ENCODE results near the gene HSD3B7. TPM values are rescaled to one million over a fixed set of nuclear protein-coding genes. Genes with fewer than 3 reads are reported as not detected.

HSD3B7 gene
- total and polyA plus RNA-seq, 2 of the 4 experiments (the other 2 are of a cell fraction): 8.5 to 11.3 TPM

- Histone ChIP-seq H3K27ac (ENCODE audit: insufficient read depth, low read length) (no peak overlapping the region), H2BK20ac (ENCODE audit: low read depth, low read length) (peak overlapping the region; percentile 8; the same call in 1 of the 2 replicates), H3K4me1 (ENCODE audit: control insufficient read depth, insufficient read depth, low read length) (peaks cover 28% of the 10 kb centered on the region), H3K4ac (ENCODE audit: low read depth, low read length) (peak overlapping the region; percentile 78), H4K5ac (ENCODE audit: low read depth, low read length) (no peak overlapping the region), H3K18ac (ENCODE audit: low read depth, low read length) (no peak overlapping the region), H2BK120ac (ENCODE audit: low read depth, low read length) (peak overlapping the region; percentile 30; the same call in 1 of the 2 replicates), H2AK9ac (replicated peaks; ENCODE audit: low read depth, low read length, poor library complexity) (peak overlapping the region; percentile 75), H3K56ac (ENCODE audit: extremely low read depth, insufficient read depth, low read length) (no peak overlapping the region), H3K9me1 (ENCODE audit: insufficient read depth, low read length) (0 out of 2 replicates have a peak, but pooled peaks cover 5% of the 10 kb centered on the region), H3K9ac (ENCODE audit: low read depth, low read length) (no peak overlapping the region), H3K4me2 (ENCODE audit: low read depth, low read length) (no peak overlapping the region), H2AFZ (replicated peaks; ENCODE audit: low read length, poor library complexity) (peak overlapping the region; percentile 73), H4K8ac (ENCODE audit: low read depth in 2 of 2, low read length in 2 of 2) (peak overlapping the region in 1 of 2 experiments; percentile 66; a peak in 3 of 4 replicates), H2BK15ac (ENCODE audit: low read depth, low read length) (0 out of 3 replicates have a peak overlapping the region, but pooled peaks have one; percentile 19), H3K27me3 (ENCODE audit: control insufficient read depth, insufficient read depth, low read length) (no peaks in the 10 kb centered on the region), H2AK5ac (ENCODE audit: low read depth, low read length) (peak overlapping the region; percentile 70), H4K91ac (ENCODE audit: insufficient read depth, low read depth, low read length) (no peak overlapping the region), H3K14ac (replicated peaks; ENCODE audit: low read depth, low read length) (no peak overlapping the region), H3K36me3 (ENCODE audit: control insufficient read depth, insufficient read depth, low read length) (no peaks in the 10 kb centered on the region), H3K23ac (ENCODE audit: low read depth, low read length) (peak overlapping the region; percentile 51; the same call in 1 of the 2 replicates), H3K4me3 (ENCODE audit: insufficient read depth, low read depth, low read length) (no peak overlapping the region), H4K20me1 (ENCODE audit: insufficient read depth, low read length) (no peaks in the 10 kb centered on the region), H2BK5ac (ENCODE audit: low read depth, low read length, poor library complexity, severe bottlenecking) (peak overlapping the region; percentile 77), H3K79me1 (ENCODE audit: low read depth in 1 of 2, low read length in 2 of 2) (peaks cover 4 to 38% of the 10 kb centered on the region in 2 experiments; a peak in 3 of 4 replicates), H3K9me3 (ENCODE audit: control insufficient read depth, insufficient read depth, low read length) (no peaks in the 10 kb centered on the region)
- dilution Hi-C loops (cut with HindIII; ENCODE audit: low sequenced_read_pairs, unreplicated experiment): no loop called here
- CTCF ChIA-PET: no interaction called here
- TF ChIP-seq MAZ (IDR thresholded peaks at IDR 0.05; ENCODE audit: borderline replicate concordance, low read depth, low read length): no peak
- TF ChIP-seq CEBPB (IDR thresholded peaks at IDR 0.05; ENCODE audit: low read depth, low read length): peak; percentile 84
- peak; percentile 59 for TF ChIP-seq RCOR1 (IDR thresholded peaks at IDR 0.05; ENCODE audit: insufficient replicate concordance, low read length)
- ATAC-seq (ENCODE audit: low read depth) (peak; percentile 2; the same call in 1 of the 2 replicates), DNase-seq (peak; percentile 76)
- no TSS peak for BruUV-seq (replicated peaks)
- in situ Hi-C loops (cut with MboI; ENCODE audit: low sequenced_read_pairs): no loop called here
- POLR2A ChIA-PET (ENCODE audit: unreplicated experiment): no interaction called here
- WGBS, 2 experiments (ENCODE audit: extremely low coverage in 2 of 2, insufficient read length in 1 of 2): 27% methylated on average over 6 of the region's 16 CpGs; no CpG with 5 or more reads in 1 of the 2 experiments
- intact Hi-C loops (cut with micrococcal nuclease): no loop called here
Observed at GRCh38 chr16:31005350-31006085, 20.5 kb downstream of the HSD3B7 start.
